GM19438 (cell line): ENCODE measurements around the gene NOXO1.
A peak's percentile ranks its signal among the peaks of the same experiment; 100 is the strongest.
"Not testable (repeated sequence)": the region's sequence is repeated elsewhere in the genome, so short reads cannot be mapped to it uniquely, and the experiment has no call there.

Source experiments
- ATAC-seq: cut with Tn5 transposase; IDR thresholded peaks from one replicate; pipeline ENCODE4 v1.9.1; 2021; ENCODE audit warnings: low read depth; ENCODE audit not compliant: unreplicated experiment

NOXO1 gene

DNA sequence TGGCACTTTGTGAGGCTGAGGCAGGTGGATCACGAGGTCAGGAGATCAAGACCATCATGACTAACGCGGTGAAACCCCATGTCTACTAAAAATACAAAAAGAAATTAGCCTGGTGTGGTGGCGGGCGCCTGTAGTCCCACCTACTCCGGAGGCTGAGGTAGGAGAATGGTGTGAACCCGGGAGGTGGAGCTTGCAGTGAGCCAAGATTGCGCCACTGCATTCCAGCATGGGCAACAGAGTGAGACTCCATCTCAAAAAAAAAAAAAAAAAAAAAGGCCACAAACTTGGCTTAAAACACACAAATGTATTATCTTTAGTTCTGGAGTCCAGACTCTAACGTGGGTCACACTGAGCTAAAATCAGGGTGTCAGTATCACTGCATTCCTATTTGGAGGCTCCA lies 30.5 kb upstream of the NOXO1 start:
- ATAC-seq: not testable (repeated sequence)

DNA sequence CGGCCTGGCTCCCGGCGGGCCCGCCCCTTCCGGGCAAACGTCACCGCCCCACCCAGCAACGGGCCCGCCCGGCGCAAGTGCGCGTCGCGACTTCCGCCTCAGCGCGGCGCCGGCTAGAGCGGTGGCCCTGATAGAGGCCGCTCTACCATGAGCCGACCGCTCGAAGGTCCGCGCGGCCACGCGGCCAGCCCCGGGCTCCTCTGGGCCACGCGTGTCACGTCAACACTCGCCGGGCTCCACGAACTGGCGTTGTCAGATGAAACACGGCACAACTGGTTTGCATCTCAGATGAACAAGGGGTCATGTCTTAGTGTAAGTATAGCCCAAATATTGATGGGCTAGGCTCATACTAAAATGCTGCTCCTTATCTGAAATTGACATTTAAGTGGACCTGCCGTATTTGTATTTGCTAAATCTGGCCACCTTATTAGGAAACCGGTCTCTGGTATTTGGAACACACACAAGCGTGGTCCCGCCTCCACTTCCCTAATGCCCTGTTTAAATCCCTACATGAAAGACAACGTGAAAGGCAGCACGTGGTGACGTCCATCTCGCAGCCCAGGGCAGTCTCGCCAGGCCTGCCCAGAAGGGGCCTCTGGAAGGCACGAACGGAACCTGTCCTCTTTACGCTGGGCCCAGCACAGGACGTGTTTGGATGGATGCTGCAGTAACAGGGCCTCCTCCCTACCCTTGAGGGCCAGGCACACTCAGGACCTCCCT lies 28.7 kb upstream of the NOXO1 start, which contains the start of gene ZNF598:
Gene ZNF598 (minus strand): TSS at position 31 of the 720 bp plus-strand sequence.
- peak; percentile 66 for ATAC-seq

GRCh38 chr16:2009164-2009711 lies 28.0 kb upstream of the NOXO1 start:
- peak; percentile 26 for ATAC-seq

DNA sequence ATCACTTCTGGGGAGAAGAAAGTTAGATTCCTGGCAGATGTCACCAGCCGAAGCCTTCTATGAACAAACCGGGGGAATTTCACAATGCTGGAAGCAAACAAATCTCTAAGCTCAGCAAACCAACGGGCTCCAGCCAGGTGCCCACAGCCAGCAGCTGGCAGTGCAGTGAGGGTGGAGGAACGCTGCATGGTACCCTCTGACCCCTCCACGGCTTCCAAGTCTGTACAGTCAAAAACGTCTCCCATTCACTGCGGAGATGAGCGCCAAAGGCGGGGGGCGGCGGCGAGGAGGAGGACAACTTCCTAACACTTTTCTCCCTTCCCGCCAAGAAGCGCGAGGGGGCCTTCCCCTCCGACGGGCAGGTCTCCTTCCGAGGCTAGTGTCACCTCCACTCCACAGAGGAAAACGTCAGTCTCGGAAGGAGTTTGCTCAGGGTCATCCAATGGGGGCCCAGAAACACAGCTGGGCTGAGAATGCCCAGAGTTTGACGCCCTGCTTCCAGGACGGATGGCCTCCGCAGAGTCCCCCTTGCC lies 27.4 kb upstream of the NOXO1 start:
- no peak for ATAC-seq

GRCh38 chr16:2008009-2008526 lies 26.8 kb upstream of the NOXO1 start:
- ATAC-seq: no peak

DNA sequence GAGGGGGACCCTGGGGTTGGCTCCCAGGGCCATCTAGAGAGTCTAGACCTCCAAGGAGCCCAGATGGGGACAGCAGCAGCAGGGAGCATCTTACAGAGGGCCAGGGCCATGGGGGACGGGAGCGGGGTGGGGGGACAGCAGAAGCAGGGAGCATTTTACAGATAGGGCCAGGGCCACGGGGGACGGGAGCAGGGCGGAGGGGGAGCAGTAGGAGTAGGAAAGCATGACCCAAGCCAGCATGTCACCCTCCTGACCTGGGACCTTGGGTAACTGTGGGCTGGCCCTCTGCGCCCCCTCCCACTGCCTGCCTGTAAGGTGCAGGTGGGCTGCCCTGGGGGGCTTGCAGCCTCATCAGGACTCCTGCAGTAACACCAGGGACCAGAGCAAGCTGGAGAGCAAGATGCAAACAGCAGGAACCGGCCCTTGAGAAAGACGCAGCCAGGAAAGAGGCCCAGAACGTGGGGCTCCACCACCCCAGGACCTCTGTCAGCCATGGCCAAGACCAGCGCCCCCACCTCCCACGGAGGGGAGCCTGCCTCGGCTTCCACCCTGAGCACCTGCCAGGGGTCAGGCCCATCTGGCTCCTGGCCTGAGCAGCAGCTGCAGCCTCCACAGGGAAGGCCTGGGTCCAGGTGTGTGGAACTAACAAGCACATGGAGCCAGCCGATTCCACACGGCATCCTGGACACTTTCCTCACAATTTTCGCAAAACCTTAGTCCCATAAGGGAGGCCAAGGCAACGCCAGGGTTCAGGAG lies 26.0 kb upstream of the NOXO1 start:
- no peak for ATAC-seq

DNA sequence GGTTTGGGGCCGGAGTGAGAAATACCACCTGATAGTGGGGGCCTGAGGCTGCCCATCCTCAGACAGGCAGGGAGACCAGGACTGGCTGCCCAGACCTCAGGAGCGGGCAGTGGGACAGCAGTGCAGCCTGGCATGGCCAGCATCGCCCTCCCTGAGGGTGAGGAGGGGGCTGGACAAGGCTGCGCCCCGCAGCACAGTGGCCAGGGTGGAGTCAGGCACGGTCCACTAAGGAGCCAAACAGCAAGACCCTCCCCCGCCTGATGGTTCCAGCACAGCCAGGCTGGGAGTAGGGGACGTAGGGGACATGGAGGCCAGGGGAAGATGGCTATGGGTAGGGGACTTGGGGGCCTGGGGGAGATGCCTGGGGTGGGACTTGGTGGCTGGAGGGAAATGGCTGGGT lies 25.0 kb upstream of the NOXO1 start:
- no peak for ATAC-seq

- no peak for ATAC-seq
These were observed 24.4 kb upstream of the NOXO1 start for GRCh38 chr16:2005646-2006045.

GRCh38 chr16:2004795-2005517 lies 23.7 kb upstream of the NOXO1 start:
- ATAC-seq: no peak

GRCh38 chr16:2003827-2004641 lies 22.8 kb upstream of the NOXO1 start:
- ATAC-seq: no peak

- ATAC-seq: no peak
These were observed 22.1 kb upstream of the NOXO1 start for GRCh38 chr16:2003231-2003826.

GRCh38 chr16:2002406-2003230 lies 21.3 kb upstream of the NOXO1 start:
- no peak for ATAC-seq

DNA sequence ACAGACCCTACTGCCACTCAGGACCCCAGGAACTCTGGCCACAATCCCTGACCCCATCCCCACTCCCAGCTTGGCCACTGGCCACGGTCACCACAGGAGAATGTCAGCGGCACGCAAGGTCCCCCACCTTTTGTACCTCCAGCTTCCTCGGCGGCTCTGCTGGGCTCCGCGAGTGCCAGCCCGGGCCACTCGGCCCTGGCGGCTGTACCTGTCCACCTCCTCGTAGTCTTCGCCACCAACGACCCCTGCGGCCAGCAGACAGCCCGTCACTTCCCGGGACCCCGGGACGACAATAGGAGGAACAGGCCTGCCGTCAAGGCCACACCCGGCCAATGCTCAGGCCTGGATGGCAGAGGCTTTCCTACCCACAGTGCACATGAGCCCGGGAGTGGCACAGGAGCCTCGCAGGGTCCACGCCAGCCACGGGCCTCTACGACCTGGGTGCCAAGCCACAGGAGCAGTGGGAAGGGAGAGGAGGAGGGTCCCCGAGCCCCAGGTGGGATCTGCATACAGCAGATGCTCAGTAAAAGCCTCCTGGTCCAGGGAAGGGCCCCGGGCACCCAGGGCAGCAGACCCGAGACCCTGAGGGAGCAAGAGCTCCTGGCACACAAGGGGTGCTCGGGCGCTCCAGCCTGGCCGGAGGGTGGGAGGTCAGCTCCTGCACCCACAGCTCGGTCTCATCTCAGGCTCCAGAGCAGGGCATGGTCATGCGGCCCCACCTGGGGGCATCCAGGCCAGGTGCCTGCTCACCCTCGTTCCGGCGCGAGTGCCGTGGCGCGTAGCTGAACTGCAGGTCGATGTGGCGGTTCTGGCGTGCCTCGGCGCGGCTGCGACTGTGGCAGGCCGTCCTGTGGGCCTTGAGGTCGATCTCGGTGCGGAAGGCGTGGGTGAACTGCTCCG lies 20.4 kb upstream of the NOXO1 start:
- ATAC-seq: no peak

- no peak for ATAC-seq
These were observed 19.8 kb upstream of the NOXO1 start for GRCh38 chr16:2001035-2001434.

DNA sequence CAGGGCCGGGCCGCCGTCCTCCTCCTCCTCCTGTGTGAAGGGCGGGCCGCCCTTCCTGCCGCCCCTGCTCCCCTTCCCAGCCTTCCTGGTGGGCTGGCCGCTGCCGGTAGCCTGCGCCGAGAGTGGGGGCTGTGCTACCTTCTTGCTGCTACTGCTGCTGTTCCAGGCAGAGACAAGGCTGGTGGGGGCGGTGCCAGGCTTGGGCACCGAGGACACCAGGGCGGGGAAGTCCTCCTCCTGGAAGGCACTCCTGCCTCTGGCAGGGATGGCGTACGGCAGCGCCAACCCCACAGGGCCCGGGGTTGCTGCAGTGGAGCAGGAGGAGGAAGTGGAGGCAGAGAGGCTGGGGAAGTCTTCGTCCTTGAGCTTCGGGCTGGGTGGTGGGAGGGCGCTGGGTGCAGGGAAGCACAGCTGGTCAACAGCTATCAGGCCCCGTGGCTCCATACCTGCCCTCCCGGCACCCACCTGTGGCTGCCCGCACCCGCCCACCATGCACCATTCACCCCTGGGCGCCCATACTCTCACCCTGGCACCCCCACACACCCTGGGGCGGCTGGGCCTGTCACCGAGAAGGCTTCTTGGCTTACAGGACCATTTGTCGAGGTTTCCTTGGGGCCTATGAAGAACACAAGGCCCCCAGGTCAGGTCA lies 18.7 kb upstream of the NOXO1 start:
- ATAC-seq: no peak

DNA sequence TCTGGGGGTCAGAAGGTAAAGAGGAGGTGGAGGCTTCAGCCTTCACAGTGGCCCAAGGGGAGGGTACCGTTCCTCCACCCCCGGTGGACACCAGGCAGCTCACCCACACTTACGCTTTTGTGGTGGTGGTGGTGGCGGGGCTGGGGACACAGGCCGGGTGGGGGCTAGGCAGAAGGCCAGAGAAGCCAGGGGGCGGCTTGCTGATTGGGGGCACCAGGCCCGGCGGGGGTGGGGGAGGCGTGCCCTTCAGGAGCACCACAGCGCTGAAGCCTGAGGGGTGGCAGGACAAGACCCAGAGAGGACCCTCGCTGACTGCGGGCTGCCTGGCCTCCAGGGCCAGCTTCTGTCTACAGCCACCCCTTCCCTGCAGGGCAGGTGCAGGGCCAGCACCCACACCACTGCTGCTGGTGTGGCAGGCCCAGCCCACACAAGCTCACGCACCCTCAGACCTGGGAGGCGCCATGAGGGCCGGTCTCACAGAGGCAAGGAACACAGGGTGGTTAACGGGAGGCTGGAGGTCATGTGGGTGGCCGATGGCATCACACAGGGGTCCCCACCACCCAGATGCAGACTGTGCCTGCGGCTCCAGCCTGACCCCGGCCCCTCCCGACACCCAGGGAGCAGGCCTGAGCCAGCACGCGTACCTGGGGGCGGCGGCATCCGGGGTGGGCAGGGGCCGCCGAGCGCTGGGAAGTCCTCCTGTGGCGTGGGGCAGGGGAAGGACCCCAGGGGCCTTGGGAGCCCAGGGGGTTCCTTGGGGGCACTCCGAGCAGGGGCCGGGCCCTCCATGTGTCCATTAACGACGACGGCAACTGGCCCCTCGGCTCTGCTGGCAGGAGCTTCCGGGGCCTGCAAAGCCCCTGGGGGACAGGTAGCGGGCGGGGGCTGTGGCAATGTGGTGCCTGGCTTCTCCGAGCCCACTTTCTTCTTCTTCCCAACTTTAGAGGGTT lies 17.9 kb upstream of the NOXO1 start:
- ATAC-seq: no peak
